Mesodermal cell (in vitro differentiated cells): ENCODE data around the gene TIMP3.

ENCODE experiments used
- H3K27ac ChIP-seq: 2 replicates; pipeline ENCODE4 v1.7.0; 2013; ENCODE audit warnings: mild to moderate bottlenecking, low read depth, low read length, moderate library complexity; ENCODE audit not compliant: severe bottlenecking
- H3K36me3 ChIP-seq: 2 replicates; pipeline ENCODE4 v1.7.1; 2013; ENCODE audit warnings: mild to moderate bottlenecking, low read length, moderate library complexity; ENCODE audit not compliant: control insufficient read depth, insufficient read depth
- H3K4me1 ChIP-seq: one replicate; pipeline ENCODE4 v1.7.1; 2013; ENCODE audit warnings: mild to moderate bottlenecking, low read length; ENCODE audit not compliant: insufficient read depth, control insufficient read depth, poor library complexity, severe bottlenecking
- H3K4me3 ChIP-seq: 2 replicates; pipeline ENCODE4 v1.7.0; 2013; ENCODE audit warnings: low read length, control low read depth, mild to moderate bottlenecking; ENCODE audit not compliant: insufficient read depth, poor library complexity, severe bottlenecking; ENCODE audit errors: extremely low read depth
- H3K9me3 ChIP-seq: 2 replicates; pipeline ENCODE4 v1.7.1; 2013; ENCODE audit warnings: mild to moderate bottlenecking, low read length, moderate library complexity; ENCODE audit not compliant: control insufficient read depth
- WGBS, 2 experiments: methylation state at CpG; one replicate each; pipeline ENCODE4 v1.1.5; 2013; ENCODE audit warnings: missing lambda C conversion rate in 2 of 2; ENCODE audit not compliant: insufficient coverage in 2 of 2; 5-methylcytosine and 5-hydroxymethylcytosine counted together

The TIMP3 gene

GRCh38 chr22:32887324-32887980 lies 85.9 kb downstream of the TIMP3 start:
- Histone ChIP-seq H3K9me3 (no peaks in the 10 kb centered on the region), H3K27ac (no peak overlapping the region), H3K4me3 (no peak overlapping the region), H3K36me3 (no peaks in the 10 kb centered on the region), H3K4me1 (peaks cover 5% of the 10 kb centered on the region)
- 92 to 100% methylated on average over 1 to 2 of the region's 7 CpGs for WGBS, 2 experiments

GRCh38 chr22:32888976-32889375 lies 87.5 kb downstream of the TIMP3 start:
- H3K4me1 ChIP-seq = no peaks in the 10 kb centered on the region
- no peak overlapping the region for H3K27ac ChIP-seq
- no peaks in the 10 kb centered on the region for H3K36me3 ChIP-seq
- 80 to 88% methylated on average over 1 of the region's 3 CpGs for WGBS, 2 experiments
- no peak overlapping the region for H3K4me3 ChIP-seq
- H3K9me3 ChIP-seq = no peaks in the 10 kb centered on the region

- no peaks in the 10 kb centered on the region for H3K36me3 ChIP-seq
- peaks cover 6% of the 10 kb centered on the region for H3K4me1 ChIP-seq
- no peak overlapping the region for H3K27ac ChIP-seq
- 81 to 93% methylated on average over 5 to 7 of the region's 7 CpGs for WGBS, 2 experiments
- H3K9me3 ChIP-seq = no peaks in the 10 kb centered on the region
- H3K4me3 ChIP-seq = no peak overlapping the region
These were observed 95.4 kb downstream of the TIMP3 start for GRCh38 chr22:32896891-32897290.

- H3K9me3 ChIP-seq = no peaks in the 10 kb centered on the region
- no peaks in the 10 kb centered on the region for H3K36me3 ChIP-seq
- H3K4me1 ChIP-seq = peaks cover 6% of the 10 kb centered on the region
- 84 to 94% methylated on average over 4 to 5 of the region's 5 CpGs for WGBS, 2 experiments
- H3K27ac ChIP-seq = no peak overlapping the region
- H3K4me3 ChIP-seq = no peak overlapping the region
These were observed 95.9 kb downstream of the TIMP3 start for GRCh38 chr22:32897400-32897799.

GRCh38 chr22:32900886-32901635 lies 99.6 kb downstream of the TIMP3 start:
- H3K27ac ChIP-seq = no peak overlapping the region
- 89 to 92% methylated on average over 1 of the region's 4 CpGs for WGBS, 2 experiments
- no peaks in the 10 kb centered on the region for H3K36me3 ChIP-seq
- peaks cover 6% of the 10 kb centered on the region for H3K4me1 ChIP-seq
- no peaks in the 10 kb centered on the region for H3K9me3 ChIP-seq
- H3K4me3 ChIP-seq = no peak overlapping the region

GRCh38 chr22:32901925-32902324 lies 100.4 kb downstream of the TIMP3 start:
- Histone ChIP-seq H3K9me3 (no peaks in the 10 kb centered on the region), H3K36me3 (no peaks in the 10 kb centered on the region), H3K27ac (no peak overlapping the region), H3K4me1 (peaks cover 6% of the 10 kb centered on the region), H3K4me3 (no peak overlapping the region)
- WGBS, 2 experiments = no CpG with 5 or more reads among the region's 1 CpG

- Histone ChIP-seq H3K4me1 (no peaks in the 10 kb centered on the region), H3K4me3 (no peak overlapping the region), H3K9me3 (no peaks in the 10 kb centered on the region), H3K36me3 (no peaks in the 10 kb centered on the region), H3K27ac (no peak overlapping the region)
- WGBS, 2 experiments = 90 to 100% methylated on average over 5 of the region's 5 CpGs
These were observed 102.0 kb downstream of the TIMP3 start for GRCh38 chr22:32903507-32903906.

GRCh38 chr22:32904044-32904443 lies 102.5 kb downstream of the TIMP3 start:
- no peak overlapping the region for H3K4me3 ChIP-seq
- H3K9me3 ChIP-seq = no peaks in the 10 kb centered on the region
- 91 to 100% methylated on average over 2 to 3 of the region's 3 CpGs for WGBS, 2 experiments
- H3K36me3 ChIP-seq = no peaks in the 10 kb centered on the region
- H3K4me1 ChIP-seq = no peaks in the 10 kb centered on the region
- no peak overlapping the region for H3K27ac ChIP-seq

- Histone ChIP-seq H3K4me3 (no peak overlapping the region), H3K4me1 (no peaks in the 10 kb centered on the region), H3K36me3 (no peaks in the 10 kb centered on the region), H3K9me3 (no peaks in the 10 kb centered on the region), H3K27ac (peak overlapping the region; percentile 45)
- WGBS, 2 experiments = 91 to 94% methylated on average over 3 of the region's 3 CpGs
These were observed 103.9 kb downstream of the TIMP3 start for GRCh38 chr22:32905400-32905799.

- Histone ChIP-seq H3K4me1 (no peaks in the 10 kb centered on the region), H3K4me3 (no peak overlapping the region), H3K9me3 (no peaks in the 10 kb centered on the region), H3K27ac (no peak overlapping the region), H3K36me3 (no peaks in the 10 kb centered on the region)
- WGBS, 2 experiments = 91 to 92% methylated on average over 16 to 18 of the region's 21 CpGs
These were observed 108.3 kb downstream of the TIMP3 start for GRCh38 chr22:32909581-32910428.
